ENCODE results near the gene GRAMD1A.
A peak's percentile ranks its signal among the peaks of the same experiment; 100 is the strongest.

GRAMD1A gene

GRCh38 chr19:35056513-35057063 lies 56.5 kb downstream of the GRAMD1A start:
- DNase-seq: no peak

DNA sequence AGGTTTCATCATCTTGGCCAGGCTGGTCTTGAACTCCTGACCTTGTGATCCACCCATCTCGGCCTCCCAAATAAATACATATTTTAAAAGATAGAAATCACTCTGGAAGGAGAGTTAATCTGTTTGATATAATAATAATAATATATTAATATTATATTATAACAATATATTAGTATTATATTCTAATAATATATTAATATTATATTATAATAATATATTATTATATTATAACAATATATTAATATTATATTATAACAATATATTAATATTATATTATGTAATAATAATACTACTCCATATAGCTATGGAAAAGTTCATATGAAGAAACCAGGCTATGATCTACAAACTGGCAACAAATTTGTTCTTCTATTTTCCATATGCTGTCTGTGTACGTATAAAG lies 58.2 kb downstream of the GRAMD1A start:
- no peak for DNase-seq

- DNase-seq: no peak
Measured at GRCh38 chr19:35059006-35059798, 59.1 kb downstream of the GRAMD1A start.

DNA sequence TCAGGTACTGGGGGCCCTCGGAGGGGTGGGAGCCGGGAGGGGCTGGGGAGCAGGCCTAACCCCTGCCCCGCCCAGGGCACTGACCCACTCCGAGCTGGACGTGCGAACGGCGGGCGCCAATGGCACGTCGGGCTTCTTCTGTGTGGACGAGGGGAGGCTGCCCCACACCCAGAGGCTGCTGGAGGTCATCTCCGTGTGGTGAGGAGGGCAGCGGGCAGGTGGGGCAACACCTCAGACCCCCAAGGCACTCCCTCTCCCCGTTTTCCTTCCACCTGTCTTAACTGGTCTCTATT lies 59.6 kb downstream of the GRAMD1A start:
- no peak for DNase-seq

GRCh38 chr19:35060160-35060855 lies 60.2 kb downstream of the GRAMD1A start:
- no peak for DNase-seq

- no peak for DNase-seq
Measured at GRCh38 chr19:35061583-35062373, 61.7 kb downstream of the GRAMD1A start.

- no peak for DNase-seq
Measured at GRCh38 chr19:35062942-35063341, 62.8 kb downstream of the GRAMD1A start.

DNA sequence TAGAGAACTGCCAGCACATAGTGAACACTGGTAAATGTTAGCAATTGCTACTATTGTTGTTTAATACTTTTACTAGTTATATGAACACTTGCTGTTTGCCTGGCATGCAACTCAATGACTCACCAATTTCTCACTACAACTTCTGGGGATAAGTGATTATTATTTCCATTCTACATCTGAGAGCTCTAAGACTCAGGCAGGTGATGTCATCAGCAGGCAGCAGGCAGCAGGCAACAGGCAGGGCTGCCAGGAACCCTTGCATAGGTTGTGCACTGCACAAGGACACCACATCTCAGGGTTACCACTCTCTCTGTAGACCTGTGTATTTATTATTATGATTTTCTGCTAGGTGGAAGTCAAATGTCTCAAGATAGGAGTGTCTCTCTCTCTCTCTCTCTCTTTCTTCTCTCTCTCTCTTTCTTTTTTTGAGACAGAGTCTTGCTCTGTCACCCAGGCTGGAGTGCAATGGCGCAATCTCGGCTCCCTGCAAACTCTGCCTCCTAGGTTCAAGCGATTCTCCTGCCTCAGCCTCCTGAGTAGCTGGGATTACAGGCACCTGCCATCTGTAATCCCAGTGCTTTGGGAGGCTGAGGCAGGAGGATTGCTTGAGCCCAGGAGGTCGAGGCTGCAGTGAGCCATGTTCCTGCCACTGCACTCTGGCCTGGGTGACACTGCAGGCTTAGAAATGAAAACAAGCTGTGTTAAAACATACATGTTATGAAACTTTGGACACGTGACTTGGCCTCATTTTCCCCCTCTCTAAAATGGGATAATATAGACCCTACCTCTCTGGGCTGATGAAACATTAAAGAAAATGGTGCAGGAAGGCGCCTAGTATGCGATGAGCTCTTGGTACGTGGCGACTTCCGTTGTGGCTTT lies 64.1 kb downstream of the GRAMD1A start:
- DNase-seq: peak; percentile 50

- no peak for DNase-seq
Measured at GRCh38 chr19:35065574-35065973, 65.5 kb downstream of the GRAMD1A start.

GRCh38 chr19:35066121-35066520 lies 66.0 kb downstream of the GRAMD1A start:
- DNase-seq: no peak

DNA sequence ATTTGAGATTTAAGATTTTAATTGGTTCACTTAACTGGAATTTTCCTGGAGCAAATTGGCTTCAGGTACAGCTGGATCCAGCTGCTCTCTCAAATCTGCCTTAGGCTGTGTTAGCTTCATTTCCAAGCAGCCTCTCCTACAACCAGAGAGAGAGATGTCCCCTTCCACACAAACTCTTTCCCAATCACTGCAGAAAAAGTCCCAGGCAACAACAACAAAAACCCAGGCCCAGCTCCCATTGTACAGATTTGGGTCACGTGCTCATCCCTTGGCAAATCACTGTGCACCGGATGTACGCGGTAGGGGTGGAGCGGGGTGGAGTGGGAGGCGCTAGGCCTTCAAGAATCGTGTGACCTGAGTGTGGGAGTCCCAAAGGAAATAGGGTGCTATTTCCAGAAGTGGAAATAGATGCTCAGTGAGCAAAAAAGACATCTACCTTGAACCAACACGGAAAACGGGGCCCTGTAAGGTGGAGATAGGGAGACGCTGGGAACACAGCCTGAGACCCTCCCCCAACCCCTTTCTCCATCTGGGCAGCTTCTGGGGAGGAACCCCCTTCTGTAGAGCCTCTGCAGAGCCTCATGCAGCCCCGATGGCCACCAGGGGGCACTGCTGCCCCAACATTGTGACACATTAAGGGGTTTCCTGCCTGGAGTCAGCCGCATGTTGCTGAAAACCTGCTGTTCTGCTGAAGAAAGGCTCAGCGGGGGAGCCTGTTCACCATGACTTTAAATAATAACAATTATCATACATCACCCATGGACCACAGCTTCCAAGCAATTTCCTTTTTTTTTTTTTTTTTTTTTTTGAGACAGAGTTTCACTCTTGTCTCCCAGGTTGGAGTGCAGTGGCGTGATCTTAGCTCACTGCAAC lies 66.8 kb downstream of the GRAMD1A start:
- peak; percentile 95 for DNase-seq

- no peak for DNase-seq
Measured at GRCh38 chr19:35068941-35069634, 69.0 kb downstream of the GRAMD1A start.

GRCh38 chr19:35069696-35070095 lies 69.6 kb downstream of the GRAMD1A start:
- DNase-seq: no peak

- no peak for DNase-seq
Measured at GRCh38 chr19:35070471-35070870, 70.3 kb downstream of the GRAMD1A start.

- DNase-seq: no peak
Measured at GRCh38 chr19:35073516-35073915, 73.4 kb downstream of the GRAMD1A start.

- no peak for DNase-seq
Measured at GRCh38 chr19:35073941-35074340, 73.8 kb downstream of the GRAMD1A start.

- DNase-seq: no peak
Measured at GRCh38 chr19:35074426-35075201, 74.5 kb downstream of the GRAMD1A start.

GRCh38 chr19:35075202-35076025 lies 75.3 kb downstream of the GRAMD1A start:
- no peak for DNase-seq

DNA sequence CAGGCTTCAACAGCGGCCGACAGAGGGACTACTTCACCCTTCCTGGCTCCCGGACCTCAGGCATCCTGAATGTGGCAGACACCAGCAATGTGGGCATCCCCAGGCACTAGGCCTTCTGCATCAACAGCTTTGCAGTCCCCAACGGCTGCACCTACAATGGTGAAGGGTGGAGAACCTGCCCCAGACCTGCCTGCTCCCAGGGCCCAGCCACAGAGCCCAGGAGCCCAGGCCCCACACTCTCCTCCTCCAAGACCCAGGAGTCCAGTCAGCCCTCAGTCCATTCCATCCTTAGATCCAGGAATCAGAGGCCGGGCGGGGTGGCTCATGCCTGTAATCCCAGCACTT lies 75.9 kb downstream of the GRAMD1A start:
- DNase-seq: no peak

Measured in stimulated activated CD4-positive, alpha-beta T cell treated with anti-CD3 and anti-CD28 coated beads, Interleukin-15, amount 100 ng/mL, for 24 hours (primary cell).